OCI-M2 (cell line): ENCODE results near the gene AP4S1.
A peak's percentile ranks its signal among the peaks of the same experiment; 100 is the strongest.
"Not testable (repeated sequence)": the region's sequence is repeated elsewhere in the genome, so short reads cannot be mapped to it uniquely, and the experiment has no call there.

Experiments used
- DNase-seq: peaks from one replicate; lab custom pipeline; 2025; ENCODE audit not compliant: unreplicated experiment; lab: John Stamatoyannopoulos, UW

The AP4S1 gene

GRCh38 chr14:31042300-31042699, 16.9 kb downstream of the AP4S1 start:
- DNase-seq: no peak

- not testable (repeated sequence) for DNase-seq
These were observed 17.4 kb downstream of the AP4S1 start for GRCh38 chr14:31042893-31043292.

GRCh38 chr14:31043379-31043778, 17.9 kb downstream of the AP4S1 start:
- no peak for DNase-seq

DNA sequence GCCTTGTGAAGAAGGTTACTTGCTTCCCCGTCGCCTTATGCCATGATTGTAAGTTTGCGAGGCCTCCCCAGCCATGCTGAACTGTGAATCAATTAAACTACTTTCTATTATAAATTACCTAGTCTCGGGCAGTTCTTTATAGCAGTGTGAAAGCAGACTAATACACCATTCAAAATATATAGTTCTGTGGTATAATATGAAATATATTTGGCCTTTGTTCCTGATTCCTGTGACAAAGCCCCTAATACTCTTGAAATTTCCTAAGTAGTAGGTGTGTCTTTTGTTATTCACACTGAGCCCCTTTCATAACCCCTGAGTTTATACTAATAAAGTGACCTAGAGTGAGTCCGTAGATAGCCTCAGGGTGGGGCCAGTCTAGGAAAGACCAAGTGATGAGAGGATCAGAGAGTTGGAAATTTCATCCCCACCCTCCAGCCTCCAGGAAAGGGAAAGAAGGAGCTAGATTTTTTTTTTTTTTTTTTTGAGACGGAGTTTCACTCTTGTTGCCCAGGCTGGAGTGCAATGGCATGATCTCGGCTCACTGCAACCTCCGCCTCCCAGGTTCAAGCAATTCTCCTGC, 20.1 kb downstream of the AP4S1 start:
- DNase-seq: no peak

GRCh38 chr14:31047503-31047902, 22.1 kb downstream of the AP4S1 start:
- no peak for DNase-seq

GRCh38 chr14:31051023-31051422, 25.6 kb downstream of the AP4S1 start:
- no peak for DNase-seq

GRCh38 chr14:31051511-31051910, 26.1 kb downstream of the AP4S1 start:
- no peak for DNase-seq

DNA sequence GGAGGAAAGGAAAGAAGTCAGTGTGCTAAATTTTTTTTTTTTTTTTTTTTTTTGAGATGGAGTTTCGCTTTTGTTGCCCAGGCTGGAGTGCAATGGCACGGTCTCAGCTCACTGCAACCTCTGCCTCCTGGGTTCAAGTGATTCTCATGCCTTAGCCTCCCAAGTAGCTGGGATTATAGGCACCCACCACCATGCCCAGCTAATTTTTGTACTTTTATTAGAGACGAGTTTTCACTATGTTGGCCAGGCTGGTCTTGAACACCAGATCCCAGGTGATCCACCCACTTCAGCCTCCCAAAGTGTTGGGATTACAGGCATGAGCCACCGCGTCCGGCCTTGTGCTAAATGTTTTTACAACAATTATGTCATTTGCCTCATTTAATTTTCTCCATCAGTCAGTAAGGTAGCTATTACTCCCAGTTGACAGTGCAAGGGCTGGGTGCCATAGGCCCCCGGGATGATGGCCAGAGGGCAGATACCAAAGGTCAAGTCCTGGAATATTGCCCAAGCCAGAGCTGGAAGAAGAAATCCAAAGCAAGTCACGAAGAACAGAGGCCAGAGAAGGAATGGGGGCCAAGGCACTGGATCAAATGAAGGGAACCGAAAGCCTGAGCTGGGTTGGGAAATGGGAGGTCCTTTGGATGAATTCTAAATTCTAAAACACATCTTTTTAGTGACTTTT, 27.6 kb downstream of the AP4S1 start:
- DNase-seq: not testable (repeated sequence)

DNA sequence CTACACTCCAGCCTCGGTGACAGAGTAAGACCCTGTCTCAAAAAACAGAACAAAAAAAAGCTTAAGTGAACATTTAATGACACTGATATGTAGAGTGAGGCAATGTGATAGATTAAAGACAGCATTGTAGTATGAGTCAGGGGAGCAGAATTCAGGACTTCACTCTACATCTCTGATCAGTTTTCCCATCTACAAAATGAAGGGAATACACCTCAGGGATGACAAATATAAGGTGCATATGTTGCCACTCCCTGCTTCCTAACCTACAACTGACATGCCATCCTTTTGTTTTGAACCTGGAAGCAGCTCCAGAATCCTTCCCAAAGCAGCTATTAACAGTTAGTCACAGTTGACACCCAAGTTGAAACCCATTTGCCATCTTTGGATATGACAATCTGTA, 31.6 kb downstream of the AP4S1 start:
- no peak for DNase-seq

DNA sequence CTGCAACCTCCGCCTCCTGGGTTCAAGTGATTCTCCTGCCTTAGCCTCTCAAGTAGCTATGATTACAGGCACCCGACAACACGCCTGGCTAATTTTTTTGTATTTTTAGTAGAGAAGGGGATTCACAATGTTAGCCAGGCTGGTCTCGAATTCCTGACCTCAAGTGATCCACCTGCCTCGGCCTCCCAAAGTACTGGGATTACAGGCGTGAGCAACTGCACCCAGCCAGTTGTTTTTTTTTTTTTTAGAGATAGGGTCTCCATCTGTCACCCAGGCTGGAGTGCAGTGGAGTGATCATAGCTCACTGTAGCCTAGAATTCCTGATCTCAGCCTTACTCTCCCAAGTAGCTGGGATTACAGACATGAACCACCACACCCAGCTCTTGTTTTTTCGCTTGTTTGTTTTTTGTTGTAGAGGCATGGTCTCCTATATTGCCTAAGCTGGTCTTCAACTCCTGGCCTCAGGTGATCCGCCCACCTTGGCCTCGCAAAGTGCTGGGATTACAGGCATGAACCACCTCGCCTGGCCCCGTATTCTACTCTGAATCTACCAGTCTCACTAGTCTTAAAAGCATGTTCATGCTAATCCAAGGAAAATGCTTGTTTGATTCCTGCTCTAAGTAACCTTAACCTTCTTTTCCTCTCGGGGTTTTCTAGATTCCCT, 32.4 kb downstream of the AP4S1 start:
- no peak for DNase-seq

DNA sequence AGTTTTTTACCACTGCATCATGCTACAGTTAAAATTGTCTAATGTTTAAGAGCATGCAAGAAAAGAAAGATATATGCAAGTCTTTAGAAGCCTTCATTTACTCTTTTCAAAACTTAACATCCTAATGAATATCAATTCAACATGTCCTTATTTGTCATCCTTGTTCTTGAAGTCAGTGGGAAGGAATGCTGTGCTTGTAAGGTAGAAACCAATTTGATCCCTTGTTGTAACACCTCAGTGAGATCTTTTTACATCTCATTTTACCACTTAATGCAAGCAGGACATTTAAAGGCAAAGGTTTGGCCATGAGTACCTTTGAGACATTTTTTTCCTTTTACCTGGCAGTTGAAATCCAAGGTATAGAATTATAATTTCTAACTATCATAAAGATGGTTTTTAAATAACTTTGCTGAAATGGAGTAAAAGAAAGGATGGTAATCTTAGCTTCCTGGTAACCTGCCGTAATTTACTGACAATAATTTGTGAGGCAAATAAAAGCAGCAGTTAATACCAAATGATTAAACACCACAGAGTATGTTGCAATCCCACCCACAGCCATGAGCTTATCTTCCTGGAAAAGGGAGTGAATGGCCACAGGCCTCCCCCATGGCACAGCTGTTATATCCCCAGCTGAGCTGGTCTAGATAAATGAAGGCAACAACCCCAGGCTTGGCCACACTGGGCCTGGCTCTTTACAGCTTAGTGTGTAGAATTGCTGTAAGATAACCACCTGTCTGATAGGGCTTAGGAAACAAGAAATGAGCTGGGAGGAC, 33.9 kb downstream of the AP4S1 start:
- peak; percentile 97 for DNase-seq

- DNase-seq: no peak
These were observed 34.9 kb downstream of the AP4S1 start for GRCh38 chr14:31060253-31060875.

- not testable (repeated sequence) for DNase-seq
These were observed 37.5 kb downstream of the AP4S1 start for GRCh38 chr14:31062908-31063307.

- DNase-seq: no peak
These were observed 42.8 kb downstream of the AP4S1 start for GRCh38 chr14:31068235-31068634.

DNA sequence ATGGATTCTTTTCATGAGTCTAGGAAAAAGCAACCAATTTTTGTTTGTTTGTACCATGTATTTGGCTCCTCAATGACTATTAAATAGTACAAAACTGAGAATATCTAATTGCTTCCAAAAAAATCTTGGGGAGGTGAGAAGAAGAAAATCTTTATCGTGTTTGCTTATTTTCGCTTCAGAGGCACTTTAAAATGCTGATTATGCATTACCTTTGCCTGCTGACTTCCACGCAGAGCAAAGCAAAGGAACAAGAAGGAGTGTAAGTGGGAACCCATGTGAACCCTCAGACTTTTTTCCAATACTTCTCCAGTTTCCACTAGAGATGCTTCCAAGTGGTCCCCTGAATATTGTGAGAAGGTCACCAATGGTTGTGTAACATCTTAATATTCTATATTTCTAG, 43.9 kb downstream of the AP4S1 start:
- DNase-seq: no peak

GRCh38 chr14:31070431-31070830, 45.0 kb downstream of the AP4S1 start:
- no peak for DNase-seq

DNA sequence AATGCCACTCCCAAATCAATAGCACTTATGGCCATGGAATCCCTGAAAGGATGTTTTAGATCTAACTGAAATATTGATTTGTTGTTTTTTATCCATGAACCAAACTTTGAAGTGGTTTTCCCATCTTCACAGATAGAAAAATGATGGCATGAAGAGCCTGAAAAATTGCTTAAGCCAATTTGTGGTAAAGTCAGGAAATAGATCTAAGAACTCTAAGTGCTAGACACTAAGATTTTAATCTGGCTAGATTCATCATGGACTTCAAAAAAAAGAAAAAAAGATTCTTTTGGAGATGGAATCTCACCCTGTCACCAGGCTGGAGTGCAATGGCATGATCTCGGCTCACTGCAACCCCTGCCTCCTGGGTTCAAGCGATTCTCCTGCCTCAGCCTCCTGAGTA, 45.7 kb downstream of the AP4S1 start:
- no peak for DNase-seq

- no peak for DNase-seq
These were observed 49.7 kb downstream of the AP4S1 start for GRCh38 chr14:31075144-31075543.

DNA sequence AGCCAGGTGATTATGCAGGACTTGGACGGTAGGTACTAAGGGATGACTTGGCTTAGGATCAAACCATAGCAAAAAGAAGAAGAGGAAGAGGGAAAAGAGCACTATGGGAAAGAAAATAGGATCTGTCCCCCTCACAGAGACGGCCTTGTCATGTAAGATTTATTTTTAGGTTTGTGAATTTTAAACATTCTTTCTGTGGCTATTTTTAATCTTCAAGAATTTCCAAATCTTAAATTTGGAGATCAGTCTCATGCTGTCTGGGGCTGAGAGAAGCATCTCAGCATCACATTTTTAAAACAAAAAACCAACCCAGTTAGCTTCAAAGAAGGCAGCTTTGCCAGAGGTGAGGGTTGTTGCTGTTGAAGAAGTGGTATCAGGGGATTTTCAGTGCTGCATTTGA, 53.3 kb downstream of the AP4S1 start:
- no peak for DNase-seq

DNA sequence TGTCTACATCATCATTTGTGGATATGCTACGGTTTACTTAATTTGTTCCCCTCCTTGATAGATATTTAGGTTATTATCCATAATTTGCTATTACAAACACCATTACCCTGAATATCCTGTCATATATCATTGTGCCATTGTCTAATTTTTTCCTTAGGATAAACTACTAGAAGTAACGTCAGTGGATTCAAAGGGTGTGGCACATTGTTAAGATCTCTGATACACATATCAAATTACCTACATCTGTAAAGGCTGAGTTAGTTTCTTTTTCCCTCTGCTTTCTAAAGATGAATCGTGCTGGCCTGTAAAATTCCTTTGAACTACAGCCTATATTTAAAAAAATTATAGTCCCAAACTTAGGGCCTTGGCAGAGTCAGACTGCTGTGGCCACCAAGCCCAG, 54.6 kb downstream of the AP4S1 start:
- DNase-seq: no peak

DNA sequence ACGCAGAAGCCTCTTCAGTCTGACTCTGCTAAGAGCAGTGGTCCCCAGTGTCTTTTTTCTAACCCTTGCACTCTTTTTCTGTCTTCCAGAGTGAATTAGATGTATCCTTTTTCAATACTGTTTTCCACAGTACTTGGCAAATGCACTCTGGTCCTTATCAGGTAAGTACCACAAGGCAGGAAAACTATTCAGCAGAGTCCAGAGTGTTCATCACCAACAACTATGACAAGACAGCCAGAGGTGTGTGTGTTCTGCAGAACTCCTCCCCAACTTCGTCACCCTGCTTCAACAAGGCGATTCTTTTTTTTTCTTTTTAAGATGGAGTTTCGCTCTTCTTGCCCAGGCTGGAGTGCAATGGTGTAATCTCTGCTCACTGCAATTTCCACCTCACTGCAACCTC, 55.0 kb downstream of the AP4S1 start:
- DNase-seq: no peak
